ENCODE data around the gene HIPK2.

- TF ChIP-seq POLR2A (IDR thresholded peaks at IDR 0.05) (no peak), POLR2AphosphoS5 (IDR thresholded peaks at IDR 0.05) (no peak)
Measured at GRCh38 chr7:139646566-139646965, 131.2 kb downstream of the HIPK2 start.

All from stomach (tissue), 4 donors.